MCF 10A (cell line): ENCODE measurements around the gene ANKRD6. TPM values are rescaled to one million over a fixed set of nuclear protein-coding genes. Genes with fewer than 3 reads are reported as not detected.

Experiments
- BruUV-seq: library from RNA; stranded (reverse); fragments of 400-500 nt; replicated peaks from 2 replicates; lab custom pipeline; 2021; lab: Mats Ljungman, UMichigan
- CTCF ChIA-PET: fragments of 300-600 bp; sonication (Branson Sonifier 250); formaldehyde crosslinking; extraction: SDS; loops from one replicate; lab custom pipeline; 2021; ENCODE audit warnings: antibody characterized with exemption, inconsistent platforms; lab: Yijun Ruan, JAX
- POLR2A ChIA-PET: fragments of 300-600, 350-650 bp; sonication (Branson Sonifier 250); formaldehyde crosslinking; extraction: SDS; loops from one replicate; lab custom pipeline; 2020; ENCODE audit warnings: antibody characterized with exemption, inconsistent platforms; lab: Yijun Ruan, JAX
- DNase-seq: peaks from one replicate; pipeline ENCODE4 v3.0.0-alpha.2; 2018; ENCODE audit not compliant: unreplicated experiment
- H3K27ac Mint-ChIP-seq: one replicate; pipeline ENCODE4 v1.8.0; 2022; ENCODE audit warnings: mild to moderate bottlenecking, low read depth, mixed read lengths; ENCODE audit not compliant: unreplicated experiment
- H3K27me3 Mint-ChIP-seq: one replicate; pipeline ENCODE4 v1.8.0; 2022; ENCODE audit warnings: mixed read lengths; ENCODE audit not compliant: insufficient read depth, unreplicated experiment
- H3K36me3 Mint-ChIP-seq: one replicate; pipeline ENCODE4 v1.8.0; 2022; ENCODE audit warnings: mild to moderate bottlenecking, moderate library complexity, mixed read lengths; ENCODE audit not compliant: insufficient read depth, unreplicated experiment
- H3K4me1 Mint-ChIP-seq: one replicate; pipeline ENCODE4 v1.8.0; 2022; ENCODE audit warnings: mixed read lengths; ENCODE audit not compliant: insufficient read depth, unreplicated experiment
- H3K4me3 Mint-ChIP-seq: one replicate; pipeline ENCODE4 v1.8.0; 2022; ENCODE audit warnings: mild to moderate bottlenecking, moderate library complexity, mixed read lengths; ENCODE audit not compliant: unreplicated experiment
- H3K9me3 Mint-ChIP-seq: one replicate; pipeline ENCODE4 v1.8.0; 2022; ENCODE audit warnings: mixed read lengths; ENCODE audit not compliant: unreplicated experiment
- CTCF ChIP-seq: fragments of 200-600 bp; IDR thresholded peaks from one replicate; pipeline ENCODE4 v1.8.0; 2022; ENCODE audit warnings: antibody characterized with exemption, mild to moderate bottlenecking; ENCODE audit not compliant: unreplicated experiment
- intact Hi-C: fragments of 100-400 bp; cut with micrococcal nuclease; formaldehyde crosslinking; loops from 2 replicates; pipeline ENCODE4 v1.14.1; 2022
- total RNA-seq: library from RNA; stranded (reverse); gene quantifications from 2 replicates; pipeline ENCODE4 v1.2.3, GENCODE V29; 2022

The ANKRD6 gene
- total RNA-seq, 1 experiment from 2014 or later: 2.1 TPM

DNA sequence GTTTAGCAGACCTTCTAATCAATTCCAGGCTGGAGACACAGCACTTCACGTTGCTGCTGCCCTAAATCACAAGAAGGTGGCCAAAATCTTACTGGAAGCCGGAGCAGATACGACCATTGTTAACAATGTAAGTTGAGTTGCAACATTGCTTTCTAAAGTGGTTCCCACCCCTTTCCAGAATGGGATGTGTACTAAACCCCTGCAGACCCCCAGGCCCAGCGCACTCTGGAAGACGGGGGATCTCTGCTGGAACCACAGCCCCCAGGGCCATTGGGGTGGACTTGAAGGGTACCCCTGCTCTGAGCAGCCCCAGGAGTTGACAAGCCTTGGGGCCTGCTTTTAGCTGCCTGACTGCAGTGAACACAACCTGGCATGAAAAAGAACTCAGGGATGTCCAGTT is 183.6 kb downstream of the ANKRD6 start:
- no peaks in the 10 kb centered on the region for H3K9me3 Mint-ChIP-seq
- H3K27me3 Mint-ChIP-seq: no peaks in the 10 kb centered on the region
- POLR2A ChIA-PET: no interaction called here
- CTCF ChIA-PET: interaction anchor here (0.5 to 3.0 kb wide), 8 partner anchors 7 to 1822 kb away, joined by 3 to 9 read pairs (median 5); no protein-coding TSS in a partner anchor
- intact Hi-C loops: no loop called here
- H3K4me3 Mint-ChIP-seq: no peak overlapping the region
- no peaks in the 10 kb centered on the region for H3K4me1 Mint-ChIP-seq
- DNase-seq: no peak
- no TSS peak for BruUV-seq
- no peak for TF ChIP-seq CTCF
- no peak overlapping the region for H3K27ac Mint-ChIP-seq
- H3K36me3 Mint-ChIP-seq: no peaks in the 10 kb centered on the region

DNA sequence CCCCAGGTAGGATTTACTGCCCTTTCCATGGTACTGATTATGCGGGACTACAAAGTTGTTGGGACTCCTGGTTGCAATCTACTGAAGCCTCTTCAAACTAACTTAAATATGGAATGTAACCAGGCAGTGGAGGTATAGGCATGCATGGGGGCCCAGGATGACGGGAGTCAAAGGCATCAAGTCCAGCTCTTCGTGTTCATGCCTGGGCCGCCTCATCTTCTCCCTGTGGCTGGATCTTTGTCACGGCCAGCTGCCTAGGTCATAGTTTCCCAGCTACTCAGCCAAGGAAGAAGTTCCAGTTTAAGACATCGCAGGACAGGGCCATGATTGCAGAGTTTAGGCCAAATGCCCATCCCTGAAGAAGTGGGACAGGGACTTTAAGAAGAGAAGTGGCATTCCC is 185.1 kb downstream of the ANKRD6 start:
- intact Hi-C loops: no loop called here
- Mint-ChIP-seq H3K4me3 (no peak overlapping the region), H3K27ac (no peak overlapping the region), H3K36me3 (no peaks in the 10 kb centered on the region), H3K27me3 (no peaks in the 10 kb centered on the region), H3K4me1 (no peaks in the 10 kb centered on the region), H3K9me3 (no peaks in the 10 kb centered on the region)
- TF ChIP-seq CTCF: no peak
- CTCF ChIA-PET: interaction anchor here (0.5 to 3.0 kb wide), 5 partner anchors 8 to 214 kb away, joined by 3 to 8 read pairs (median 4); no protein-coding TSS in a partner anchor
- POLR2A ChIA-PET: no interaction called here
- no TSS peak for BruUV-seq
- no peak for DNase-seq

DNA sequence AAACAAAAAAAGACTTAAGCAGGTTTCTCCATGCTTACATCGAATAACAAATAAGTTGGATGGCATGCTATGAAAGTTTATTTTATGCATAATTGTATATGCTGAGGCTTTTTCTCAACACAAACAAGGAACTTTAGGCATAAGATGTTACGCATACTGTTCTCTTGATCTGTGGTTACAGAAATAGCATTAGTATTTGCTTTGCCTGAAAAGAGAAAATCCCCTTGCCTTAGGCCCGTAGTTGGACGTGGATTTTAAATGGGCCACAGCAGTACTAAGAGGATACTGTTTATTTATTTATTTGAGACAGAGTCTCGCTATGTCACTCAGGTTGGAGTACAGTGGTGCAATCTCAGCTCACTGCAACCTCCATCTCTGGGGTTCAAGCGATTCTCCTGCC is 186.6 kb downstream of the ANKRD6 start:
- ChIA-PET CTCF (interaction anchor here (3.0 kb wide), 1 partner anchor 188 kb away, joined by 7 read pairs; no protein-coding TSS in a partner anchor), POLR2A (interaction anchor here (1.5 kb wide), 1 partner anchor 19 kb away, joined by 5 read pairs; the partner anchor contains the start of gene LYRM2)
- no TSS peak for BruUV-seq
- Mint-ChIP-seq H3K27me3 (no peaks in the 10 kb centered on the region), H3K4me3 (no peak overlapping the region), H3K9me3 (no peaks in the 10 kb centered on the region), H3K36me3 (no peaks in the 10 kb centered on the region), H3K4me1 (no peaks in the 10 kb centered on the region), H3K27ac (no peak overlapping the region)
- no peak for DNase-seq
- no peak for TF ChIP-seq CTCF
- intact Hi-C loops: no loop called here

DNA sequence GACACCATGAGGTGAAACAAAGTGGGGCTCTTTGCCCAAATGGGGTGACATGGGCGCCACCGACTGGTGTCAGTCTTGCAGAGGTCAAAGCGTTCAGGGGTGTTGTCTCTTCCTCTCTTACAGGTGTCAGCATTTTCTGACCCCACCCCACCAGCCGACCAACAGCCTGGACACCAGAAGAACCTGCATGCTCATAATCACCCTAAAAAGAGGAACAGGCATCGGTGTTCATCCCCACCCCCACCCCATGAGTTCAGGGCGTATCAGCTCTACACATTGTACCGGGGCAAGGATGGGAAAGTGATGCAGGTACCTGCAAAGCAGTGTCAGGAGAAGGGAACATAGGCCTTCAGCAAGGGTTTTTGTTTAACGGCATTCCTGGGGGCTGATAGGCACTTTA is 190.8 kb downstream of the ANKRD6 start:
- no peak for DNase-seq
- intact Hi-C loops: no loop called here
- H3K4me3 Mint-ChIP-seq: no peak overlapping the region
- H3K36me3 Mint-ChIP-seq: no peaks in the 10 kb centered on the region
- ChIA-PET CTCF (interaction anchor here (0.6 to 0.8 kb wide), 3 partner anchors 13 to 474 kb away, joined by 3 read pairs; no protein-coding TSS in a partner anchor), POLR2A (no interaction called here)
- no peak for TF ChIP-seq CTCF
- no TSS peak for BruUV-seq
- no peaks in the 10 kb centered on the region for H3K9me3 Mint-ChIP-seq
- no peaks in the 10 kb centered on the region for H3K27me3 Mint-ChIP-seq
- peak overlapping the region; percentile 18 for H3K27ac Mint-ChIP-seq
- H3K4me1 Mint-ChIP-seq: no peaks in the 10 kb centered on the region
